Prostate gland (tissue), 2 donors: ENCODE results near the gene SLC2A5. TPM values are rescaled to one million over a fixed set of nuclear protein-coding genes. Genes with fewer than 3 reads are reported as not detected.

Experiments
- DNase-seq: peaks from one replicate; pipeline ENCODE4 v3.0.0-alpha.2; 2019; ENCODE audit warnings: low spot score
- H3K27ac ChIP-seq, 2 donors: fragments of 200-600 bp; sonication (generic); 2 replicates each; pipeline ENCODE4 v1.5.1; 2017 to 2019
- H3K27me3 ChIP-seq: fragments of 200-600 bp; sonication (generic); replicated peaks from 2 replicates; pipeline ENCODE4 v1.5.1; 2019; ENCODE audit not compliant: insufficient read depth
- H3K36me3 ChIP-seq, 2 donors: fragments of 200-600 bp; sonication (generic); 1 replicate in 1 of 2; 2 replicates in 1 of 2; pipeline versions ENCODE4 v1.5.1 to v1.8.1; 2017 to 2019
- H3K4me1 ChIP-seq: fragments of 200-600 bp; sonication (generic); replicated peaks from 2 replicates; pipeline ENCODE4 v1.5.1; 2019
- H3K4me3 ChIP-seq, 2 donors: fragments of 200-600 bp; sonication (generic); 2 replicates each; pipeline ENCODE4 v1.5.1; 2017 to 2019
- H3K9me3 ChIP-seq: fragments of 200-600 bp; sonication (generic); 2 replicates; pipeline ENCODE4 v1.5.1; 2017
- CTCF ChIP-seq, 4 experiments: fragments of 200-600 bp in 2 of 4; fragments of 450-650 bp in 2 of 4; sonication (generic) in 2 of 4; IDR thresholded peaks; 1 replicate in 3 of 4; 2 replicates in 1 of 4; pipeline ENCODE4 v1.5.1; 2016 to 2019; ENCODE audit warnings: antibody characterized with exemption in 4 of 4, mild to moderate bottlenecking in 2 of 4, moderate library complexity in 2 of 4
- POLR2A ChIP-seq: fragments of 450-650 bp; IDR thresholded peaks from one replicate; pipeline ENCODE4 v1.6.1; 2016; ENCODE audit warnings: antibody characterized with exemption, mild to moderate bottlenecking
- POLR2AphosphoS5 ChIP-seq: sonication (generic); formaldehyde crosslinking; IDR thresholded peaks from one replicate; pipeline ENCODE4 v1.6.1; 2017; ENCODE audit warnings: antibody characterized with exemption
- WGBS: methylation state at CpG from one replicate; pipeline ENCODE4 v1.1.5; 2018; 5-methylcytosine and 5-hydroxymethylcytosine counted together
- intact Hi-C: fragments of 100-400 bp; cut with DNase I; formaldehyde crosslinking; loops from one replicate; pipeline ENCODE4 v1.14.2; 2022
- total RNA-seq, 2 donors: library from RNA; depleted of rRNA; stranded (reverse); fragments of >200 nt; gene quantifications; one replicate each; pipeline ENCODE4 v1.1.0, GENCODE V29; 2016

The SLC2A5 gene
- total RNA-seq, 2 donors from 2014 or later: 25.4 to 55.0 TPM

- no peaks in the 10 kb centered on the region for H3K4me1 ChIP-seq
- DNase-seq: no peak
- whole genome bisulfite sequencing: 82% methylated on average over 8 of the region's 8 CpGs
- no peak overlapping the region for H3K27ac ChIP-seq
- no peaks in the 10 kb centered on the region for H3K27me3 ChIP-seq
- no peaks in the 10 kb centered on the region for H3K36me3 ChIP-seq
- TF ChIP-seq POLR2A (no peak), POLR2AphosphoS5 (no peak), CTCF (IDR thresholded peaks at IDR 0.05) (no peak)
- H3K9me3 ChIP-seq: no peaks in the 10 kb centered on the region
- H3K4me3 ChIP-seq: no peak overlapping the region
- intact Hi-C loops: no loop called here
These were observed 31.1 kb downstream of the SLC2A5 start for GRCh38 chr1:9038338-9038650.

GRCh38 chr1:9037476-9038337 lies 31.7 kb downstream of the SLC2A5 start:
- Histone ChIP-seq H3K9me3 (no peaks in the 10 kb centered on the region), H3K27ac (no peak overlapping the region), H3K36me3 (no peaks in the 10 kb centered on the region), H3K4me3 (no peak overlapping the region), H3K27me3 (no peaks in the 10 kb centered on the region), H3K4me1 (no peaks in the 10 kb centered on the region)
- intact Hi-C loops: no loop called here
- TF ChIP-seq CTCF (IDR thresholded peaks at IDR 0.05) (no peak), POLR2AphosphoS5 (no peak), POLR2A (no peak)
- 91% methylated on average over 28 of the region's 28 CpGs for WGBS
- DNase-seq: no peak

- DNase-seq: no peak
- no peaks in the 10 kb centered on the region for H3K4me1 ChIP-seq
- no peaks in the 10 kb centered on the region for H3K9me3 ChIP-seq
- H3K4me3 ChIP-seq: no peak overlapping the region
- H3K36me3 ChIP-seq: no peaks in the 10 kb centered on the region
- TF ChIP-seq CTCF (IDR thresholded peaks at IDR 0.05): no peak
- TF ChIP-seq POLR2AphosphoS5: no peak
- no peak for TF ChIP-seq POLR2A
- WGBS: 95% methylated on average over 2 of the region's 2 CpGs
- intact Hi-C loops: no loop called here
- no peaks in the 10 kb centered on the region for H3K27me3 ChIP-seq
- H3K27ac ChIP-seq: no peak overlapping the region
These were observed 34.2 kb downstream of the SLC2A5 start for GRCh38 chr1:9035226-9035625.

- no peaks in the 10 kb centered on the region for H3K9me3 ChIP-seq
- H3K36me3 ChIP-seq: no peaks in the 10 kb centered on the region
- H3K4me1 ChIP-seq: no peaks in the 10 kb centered on the region
- no peaks in the 10 kb centered on the region for H3K27me3 ChIP-seq
- no peak for DNase-seq
- WGBS: 63% methylated on average over 5 of the region's 5 CpGs
- no peak overlapping the region for H3K4me3 ChIP-seq
- no peak overlapping the region for H3K27ac ChIP-seq
- TF ChIP-seq POLR2A (no peak), POLR2AphosphoS5 (no peak), CTCF (IDR thresholded peaks at IDR 0.05) (no peak)
- intact Hi-C loops: no loop called here
These were observed 36.1 kb downstream of the SLC2A5 start for GRCh38 chr1:9033363-9033762.
